Loucy (cell line): Measurements from ENCODE around the gene MORC4.

ENCODE experiments used
- EZH2phosphoT487 ChIP-seq: fragments of 200-600 bp; IDR thresholded peaks from 2 replicates; pipeline ENCODE4 v1.6.1; 2018; ENCODE audit warnings: antibody characterized with exemption, mild to moderate bottlenecking, moderate library complexity, borderline replicate concordance
- TF ChIP-seq, protein P1 (sequence below): fragments of 200-600 bp; sonication (generic); conservative IDR thresholded peaks from 2 replicates; pipeline ENCODE4 v1.5.1; 2014; ENCODE audit warnings: mild to moderate bottlenecking, antibody characterized with exemption, low read length

DNA sequence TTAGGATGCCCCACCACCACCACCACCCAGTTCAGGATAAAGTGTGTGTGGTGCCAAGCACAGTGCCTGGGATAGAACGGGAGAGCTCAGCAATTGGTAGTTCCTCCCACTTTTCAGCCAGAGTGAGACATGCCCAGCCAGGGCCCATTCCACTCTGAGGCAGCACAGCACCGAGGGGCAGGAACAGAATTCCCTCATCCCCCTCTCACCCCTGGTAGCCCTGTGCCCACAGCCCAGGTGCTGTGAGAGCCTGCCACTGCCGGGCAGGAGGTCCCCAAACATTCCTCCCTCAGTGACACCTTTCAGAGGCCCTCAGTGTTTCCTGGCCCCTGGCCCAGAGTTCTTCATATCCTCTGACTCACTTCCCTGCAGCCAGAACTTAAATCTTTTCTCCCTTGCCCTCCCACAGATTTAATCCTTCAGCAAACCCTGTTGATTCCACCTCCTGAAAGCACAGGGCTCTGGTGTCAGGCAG is 105.0 kb downstream of the MORC4 start:
- TF ChIP-seq, protein P1, sequence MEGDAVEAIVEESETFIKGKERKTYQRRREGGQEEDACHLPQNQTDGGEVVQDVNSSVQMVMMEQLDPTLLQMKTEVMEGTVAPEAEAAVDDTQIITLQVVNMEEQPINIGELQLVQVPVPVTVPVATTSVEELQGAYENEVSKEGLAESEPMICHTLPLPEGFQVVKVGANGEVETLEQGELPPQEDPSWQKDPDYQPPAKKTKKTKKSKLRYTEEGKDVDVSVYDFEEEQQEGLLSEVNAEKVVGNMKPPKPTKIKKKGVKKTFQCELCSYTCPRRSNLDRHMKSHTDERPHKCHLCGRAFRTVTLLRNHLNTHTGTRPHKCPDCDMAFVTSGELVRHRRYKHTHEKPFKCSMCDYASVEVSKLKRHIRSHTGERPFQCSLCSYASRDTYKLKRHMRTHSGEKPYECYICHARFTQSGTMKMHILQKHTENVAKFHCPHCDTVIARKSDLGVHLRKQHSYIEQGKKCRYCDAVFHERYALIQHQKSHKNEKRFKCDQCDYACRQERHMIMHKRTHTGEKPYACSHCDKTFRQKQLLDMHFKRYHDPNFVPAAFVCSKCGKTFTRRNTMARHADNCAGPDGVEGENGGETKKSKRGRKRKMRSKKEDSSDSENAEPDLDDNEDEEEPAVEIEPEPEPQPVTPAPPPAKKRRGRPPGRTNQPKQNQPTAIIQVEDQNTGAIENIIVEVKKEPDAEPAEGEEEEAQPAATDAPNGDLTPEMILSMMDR, result no peak
- no peak for TF ChIP-seq EZH2phosphoT487
